GM18868 (cell line): ENCODE measurements around the gene ADCY7.

Experiments used
- ATAC-seq: cut with Tn5 transposase; IDR thresholded peaks from one replicate; pipeline ENCODE4 v1.9.1; 2021; ENCODE audit warnings: mild to moderate bottlenecking, moderate library complexity; ENCODE audit not compliant: unreplicated experiment

Gene ADCY7

DNA sequence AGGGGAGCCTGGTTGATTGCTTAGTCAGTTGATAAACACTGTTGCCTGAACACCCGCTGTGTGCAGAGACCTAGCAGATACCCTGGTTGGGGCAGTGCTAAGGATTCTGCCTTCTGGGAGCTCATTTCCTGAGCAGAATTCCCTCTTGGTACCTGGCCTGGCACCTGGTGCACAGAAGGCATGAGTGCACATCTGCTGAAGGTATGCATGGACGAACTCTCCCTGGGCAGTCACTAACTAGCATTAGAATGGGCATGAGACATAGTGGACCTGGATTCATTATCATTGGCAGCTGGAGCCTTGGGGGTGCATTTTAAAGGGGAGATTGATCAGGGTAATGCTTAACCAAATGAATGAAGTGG is 13.1 kb downstream of the ADCY7 start:
- ATAC-seq, result no peak

DNA sequence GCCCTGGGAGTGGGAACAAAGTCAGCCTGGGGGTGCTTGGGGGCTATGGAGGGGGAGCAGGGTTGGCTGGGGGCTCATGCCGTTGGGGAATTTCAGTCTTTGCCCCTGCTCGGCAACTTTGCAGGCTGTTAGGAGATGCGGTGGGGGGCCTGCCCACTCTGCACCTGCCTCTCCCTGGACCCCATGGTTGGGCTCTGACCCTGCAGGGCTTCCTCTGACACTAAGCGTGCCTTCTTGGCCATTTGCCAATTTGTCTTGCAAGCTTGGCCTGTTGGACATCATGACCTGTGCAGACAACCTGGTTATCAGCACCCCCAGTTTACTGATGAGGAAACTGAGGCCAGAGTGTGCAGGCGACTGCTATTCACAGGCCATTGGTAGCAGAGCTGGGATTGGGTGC is 14.6 kb downstream of the ADCY7 start:
- ATAC-seq, result no peak

DNA sequence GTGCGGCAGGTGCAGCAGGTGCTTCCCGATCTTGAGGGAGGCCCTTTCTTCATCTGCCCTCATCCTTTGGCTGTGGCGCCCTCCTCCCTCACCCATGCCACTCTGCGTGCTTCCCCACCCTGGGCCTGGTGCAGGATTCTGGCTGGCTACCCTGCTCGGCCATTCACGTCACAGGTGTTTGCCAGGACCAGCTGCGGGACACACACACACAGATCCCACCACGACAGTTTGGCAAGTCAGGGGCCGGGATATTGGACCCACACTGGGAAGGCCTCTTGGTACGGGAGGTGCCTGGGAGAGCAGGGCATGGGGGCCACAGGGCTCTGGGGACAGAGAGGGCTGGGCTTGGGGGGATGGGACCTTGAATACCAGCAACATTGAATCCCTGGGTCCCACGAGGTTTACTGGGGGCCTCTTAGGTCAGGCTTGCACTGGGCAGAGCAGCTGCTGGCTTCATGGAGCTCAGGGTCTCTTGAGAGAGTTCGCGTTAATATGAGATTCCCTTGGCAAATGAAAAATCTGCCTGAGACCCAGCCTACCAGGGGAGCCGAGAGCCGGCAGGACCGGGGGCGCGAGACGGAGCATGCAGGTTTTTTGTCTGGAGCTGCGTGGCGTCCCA is 15.1 kb downstream of the ADCY7 start:
- no peak for ATAC-seq

DNA sequence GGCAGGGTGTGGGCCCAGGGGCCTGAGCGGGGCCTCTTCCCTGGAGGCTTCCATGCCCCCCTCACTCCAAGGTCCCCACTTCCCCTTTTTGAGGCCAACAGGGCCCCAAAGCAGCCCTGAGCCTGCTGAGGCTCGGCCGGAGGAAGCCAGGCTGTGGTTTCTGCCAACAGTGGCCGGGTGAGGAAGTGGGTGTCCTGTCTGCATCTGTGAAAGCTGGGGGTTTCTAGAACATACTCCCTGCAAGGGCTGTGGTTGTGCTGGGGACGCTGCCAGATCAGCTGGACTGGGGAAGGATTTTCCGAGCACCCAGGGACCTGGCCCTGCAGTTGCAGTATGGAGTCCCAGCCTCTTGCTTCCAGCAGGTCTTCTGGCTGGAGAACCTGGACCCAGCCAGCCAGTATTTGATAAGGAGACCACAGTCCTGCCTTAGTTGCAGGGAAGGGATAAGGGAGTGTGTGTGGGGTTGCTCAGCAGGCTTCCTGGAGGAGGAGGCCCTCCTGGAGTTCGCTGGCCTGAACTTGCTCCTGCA is 15.7 kb downstream of the ADCY7 start:
- ATAC-seq, result peak; percentile 94

DNA sequence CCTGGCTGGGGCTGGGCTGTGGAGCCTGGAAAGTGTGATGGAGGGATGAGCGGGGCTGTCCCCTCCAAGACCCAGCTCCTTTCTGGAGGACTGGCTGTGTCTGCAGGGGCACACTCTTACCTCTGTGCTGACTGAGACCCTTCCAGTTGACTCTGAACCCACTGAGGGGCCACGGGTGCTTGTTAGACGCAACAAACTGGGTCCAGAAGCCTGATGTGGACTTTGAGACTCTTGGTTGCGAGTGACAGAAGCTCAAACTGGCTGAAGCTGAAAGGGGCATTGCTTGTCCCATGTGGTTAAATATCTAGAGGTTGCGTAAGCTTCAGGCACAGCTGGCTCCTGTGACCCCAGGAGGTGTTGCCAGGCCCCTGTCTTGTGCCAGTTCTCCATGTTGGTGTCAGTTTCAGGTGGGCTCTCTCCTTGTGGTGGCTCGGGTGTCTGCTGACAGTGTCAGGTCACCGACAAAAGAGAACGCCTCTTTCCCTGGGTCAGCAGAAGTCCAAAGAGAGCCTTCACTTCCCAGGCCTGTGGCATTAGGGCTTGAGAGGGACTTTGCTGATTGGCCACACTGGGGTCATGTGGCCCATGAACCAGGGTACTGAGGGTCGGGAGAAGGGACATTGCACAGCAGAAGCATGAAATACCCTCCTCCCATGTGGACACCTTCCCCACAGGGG is 16.7 kb downstream of the ADCY7 start:
- ATAC-seq, result no peak

DNA sequence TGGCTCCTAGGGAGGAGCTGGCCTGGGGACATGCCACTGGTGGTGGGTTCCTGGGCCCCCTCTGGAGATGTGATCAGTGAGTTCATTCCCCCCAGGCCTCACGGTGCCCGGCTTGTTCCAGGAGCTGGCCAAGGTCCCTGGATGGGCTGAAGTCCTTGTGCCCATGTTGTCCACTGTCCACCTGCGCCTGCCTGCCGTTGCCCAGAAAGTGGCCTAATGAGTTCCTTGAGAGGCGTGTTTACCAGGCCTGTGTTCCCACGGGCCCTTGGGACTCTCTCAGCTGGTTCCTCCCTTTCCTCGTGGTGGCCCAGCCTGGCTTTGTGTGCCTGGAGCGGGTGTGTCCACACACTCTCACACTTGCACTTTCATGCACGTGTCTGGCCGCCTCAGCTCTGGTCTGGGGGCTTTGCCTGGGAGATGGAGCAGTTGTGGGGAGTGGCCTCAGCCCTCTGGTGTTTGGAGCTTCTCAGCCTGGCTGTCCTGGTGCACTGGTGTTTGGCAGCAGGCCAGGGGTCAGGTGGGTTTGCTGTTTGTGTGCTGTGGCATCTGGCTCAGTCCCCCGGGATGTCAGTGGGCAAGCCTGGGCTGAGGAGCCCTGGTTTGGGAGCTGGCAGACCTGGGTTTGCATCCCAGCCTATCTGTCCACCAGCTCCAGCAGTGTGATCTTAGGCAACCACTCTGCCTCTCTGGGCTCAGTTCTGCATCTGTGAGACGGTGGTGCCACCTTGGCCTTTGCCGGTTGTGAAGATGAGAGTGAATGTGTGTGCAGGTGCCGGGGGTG is 18.0 kb downstream of the ADCY7 start:
- no peak for ATAC-seq

DNA sequence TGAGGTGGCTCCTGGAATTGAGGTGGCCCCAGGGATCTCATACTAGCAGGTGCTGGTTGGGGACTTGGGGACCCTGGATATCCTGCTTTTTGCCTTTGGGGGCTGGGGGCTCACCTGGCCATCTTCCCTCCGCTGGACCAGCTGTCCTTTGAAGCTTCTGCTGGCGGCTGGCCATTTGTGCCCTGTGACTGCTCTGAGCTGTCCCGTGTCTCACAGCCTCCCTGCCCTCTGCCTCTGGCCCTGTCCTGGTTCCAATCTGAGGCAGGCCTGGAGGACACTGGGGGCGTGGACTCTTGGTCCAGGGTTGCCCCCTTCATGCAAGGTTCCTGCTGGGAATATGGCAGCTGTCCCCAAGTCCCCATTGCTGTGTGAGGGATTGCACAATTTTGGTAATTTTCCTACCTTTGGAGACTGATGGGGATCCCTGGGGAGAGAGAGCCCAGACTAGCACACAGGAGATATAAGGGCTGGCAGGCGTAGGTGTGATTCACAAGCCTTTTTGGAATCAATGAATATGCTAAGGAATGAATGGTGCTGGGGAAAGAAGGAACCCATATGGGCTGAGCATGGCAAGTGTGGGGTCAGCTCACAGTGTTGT is 19.2 kb downstream of the ADCY7 start:
- no peak for ATAC-seq

DNA sequence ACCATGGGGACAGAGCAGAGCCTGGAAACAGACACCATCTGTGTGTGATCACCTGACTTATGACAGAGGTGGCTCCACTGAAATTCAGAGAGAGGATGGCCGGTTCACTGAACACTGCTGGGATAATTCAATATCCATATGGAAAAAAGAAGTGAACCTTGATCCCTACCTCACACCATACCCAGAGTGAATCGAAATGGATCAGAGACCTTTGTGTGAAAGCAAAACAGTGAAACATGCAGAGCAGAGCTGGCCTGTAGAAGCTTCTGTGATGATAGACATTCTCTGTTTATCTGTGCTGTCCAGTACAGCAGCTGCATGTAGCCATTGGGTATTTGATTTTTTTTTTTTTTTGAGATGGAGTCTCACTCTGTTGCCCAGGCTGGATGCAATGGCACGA is 20.3 kb downstream of the ADCY7 start:
- ATAC-seq, result no peak

DNA sequence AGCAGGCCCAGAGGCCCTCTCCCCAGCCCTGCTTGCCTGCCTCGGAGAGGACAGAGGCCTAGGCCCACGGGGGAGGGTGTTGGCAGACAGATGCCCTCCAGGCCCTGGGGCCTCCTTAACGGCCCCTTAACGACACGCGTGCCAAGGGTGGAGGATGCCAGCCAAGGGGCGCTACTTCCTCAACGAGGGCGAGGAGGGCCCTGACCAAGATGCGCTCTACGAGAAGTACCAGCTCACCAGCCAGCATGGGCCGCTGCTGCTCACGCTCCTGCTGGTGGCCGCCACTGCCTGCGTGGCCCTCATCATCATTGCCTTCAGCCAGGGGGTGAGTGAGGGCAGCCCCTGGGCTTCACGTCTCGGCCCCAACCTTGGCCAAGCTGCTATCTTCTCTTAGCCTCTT is 21.7 kb downstream of the ADCY7 start:
- ATAC-seq, result no peak

DNA sequence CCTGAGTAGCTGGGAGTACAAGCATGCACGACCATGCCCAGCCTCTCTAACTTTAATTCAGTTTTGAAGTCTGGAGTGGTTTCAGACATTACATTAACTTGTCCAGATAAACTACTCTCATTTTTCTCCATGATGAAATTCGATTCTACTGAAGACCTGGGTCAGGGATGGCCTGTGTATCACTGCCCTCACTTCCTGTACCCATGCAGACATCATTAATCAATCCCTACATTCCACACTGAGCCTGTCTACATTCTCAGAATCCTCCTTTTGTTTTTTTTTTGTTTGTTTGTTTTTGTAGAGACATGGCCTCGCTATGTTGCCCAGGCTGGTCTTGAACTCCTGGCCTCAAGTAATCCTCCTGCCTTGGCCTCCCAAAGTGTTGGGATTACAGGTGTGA is 22.6 kb downstream of the ADCY7 start:
- ATAC-seq, result no peak

DNA sequence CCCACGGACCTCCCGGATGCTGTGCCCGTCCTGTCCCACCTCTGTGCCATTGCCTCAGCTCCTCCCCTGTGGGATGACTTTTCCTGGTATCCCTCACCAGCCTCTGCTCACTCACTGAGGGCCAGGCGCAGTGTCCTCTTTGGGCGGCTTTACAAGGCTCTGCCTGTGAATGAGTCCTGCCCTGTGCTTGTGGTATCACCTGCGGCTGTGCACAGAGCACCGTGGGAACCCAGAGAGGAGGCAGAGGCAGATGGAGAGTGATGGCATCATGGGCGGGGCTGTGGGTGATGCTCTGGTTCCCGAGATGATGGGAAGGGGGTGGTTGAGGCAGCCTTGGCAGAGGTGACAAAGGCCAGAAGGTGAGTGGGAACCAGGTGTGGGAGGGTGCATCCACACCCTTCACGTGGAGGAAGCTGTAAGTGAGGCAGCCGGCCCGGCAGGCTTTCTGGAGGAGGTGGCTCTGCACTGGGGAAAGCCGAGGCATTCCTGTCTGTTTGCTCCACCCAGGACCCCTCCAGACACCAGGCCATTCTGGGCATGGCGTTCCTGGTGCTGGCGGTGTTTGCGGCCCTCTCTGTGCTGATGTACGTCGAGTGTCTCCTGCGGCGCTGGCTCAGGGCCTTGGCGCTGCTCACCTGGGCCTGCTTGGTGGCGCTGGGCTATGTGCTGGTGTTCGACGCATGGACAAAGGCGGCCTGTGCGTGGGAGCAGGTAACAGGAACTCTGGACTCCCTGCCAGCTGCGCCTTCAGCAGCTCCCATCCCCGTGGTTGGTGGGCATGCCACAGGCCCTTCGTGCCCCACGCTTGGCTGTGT is 23.8 kb downstream of the ADCY7 start:
- ATAC-seq, result no peak

DNA sequence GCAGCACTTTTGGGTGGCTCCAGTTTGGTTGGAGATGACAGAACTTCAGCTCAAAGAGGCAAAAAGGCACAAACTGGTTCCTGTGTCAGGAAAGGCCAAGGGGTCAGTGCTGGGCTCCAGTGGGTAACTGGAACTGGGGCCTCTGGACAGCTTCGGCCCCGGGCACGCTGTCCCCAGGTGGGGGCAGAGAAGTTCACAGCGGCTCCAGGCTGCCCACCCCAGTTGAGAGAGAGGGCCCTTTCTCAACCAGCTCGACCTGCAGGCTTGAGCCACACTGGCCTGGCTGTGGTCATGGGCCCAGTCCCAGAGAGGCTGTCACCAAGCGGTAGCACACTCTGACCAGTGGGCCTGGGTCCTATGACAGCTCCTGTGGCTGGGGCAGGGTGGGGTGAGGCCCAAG is 24.5 kb downstream of the ADCY7 start:
- ATAC-seq, result no peak

DNA sequence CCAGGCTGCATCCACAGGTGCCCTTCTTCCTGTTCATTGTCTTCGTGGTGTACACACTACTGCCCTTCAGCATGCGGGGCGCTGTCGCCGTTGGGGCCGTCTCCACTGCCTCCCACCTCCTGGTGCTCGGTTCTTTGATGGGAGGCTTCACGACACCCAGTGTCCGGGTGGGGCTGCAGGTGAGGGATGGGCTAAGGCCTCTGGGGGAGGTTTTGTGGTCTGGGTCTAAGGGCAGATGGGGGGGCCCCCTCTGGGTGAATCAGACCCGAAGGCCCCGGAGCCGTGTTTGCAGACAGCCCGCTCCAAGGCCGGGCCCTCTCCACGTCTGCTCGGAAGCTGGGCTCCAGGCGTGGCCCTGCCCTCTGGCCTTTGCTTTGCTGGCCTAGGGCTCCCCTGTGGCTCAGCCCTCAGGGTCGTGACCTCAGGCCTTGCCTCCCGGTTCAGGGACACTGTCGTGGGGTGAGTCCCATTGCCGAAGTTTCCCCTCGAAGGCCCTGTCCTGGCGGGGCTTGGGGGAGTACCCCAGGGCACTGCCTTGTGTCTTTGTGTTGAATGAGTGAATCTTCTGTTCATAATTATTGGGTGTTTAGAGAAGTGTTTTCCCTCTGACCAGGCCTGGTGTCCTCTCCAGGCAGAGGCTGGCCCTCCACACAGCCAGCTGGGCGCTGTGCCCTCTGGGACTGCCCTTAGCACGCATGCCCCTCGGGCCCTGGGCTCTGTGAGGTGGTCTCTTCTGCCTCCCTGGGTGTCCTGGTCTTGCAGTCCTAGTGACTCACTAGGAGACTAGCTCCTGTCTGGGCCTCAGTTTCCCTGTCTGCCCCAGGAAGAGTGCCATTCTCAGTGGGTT is 25.6 kb downstream of the ADCY7 start:
- ATAC-seq, result no peak

DNA sequence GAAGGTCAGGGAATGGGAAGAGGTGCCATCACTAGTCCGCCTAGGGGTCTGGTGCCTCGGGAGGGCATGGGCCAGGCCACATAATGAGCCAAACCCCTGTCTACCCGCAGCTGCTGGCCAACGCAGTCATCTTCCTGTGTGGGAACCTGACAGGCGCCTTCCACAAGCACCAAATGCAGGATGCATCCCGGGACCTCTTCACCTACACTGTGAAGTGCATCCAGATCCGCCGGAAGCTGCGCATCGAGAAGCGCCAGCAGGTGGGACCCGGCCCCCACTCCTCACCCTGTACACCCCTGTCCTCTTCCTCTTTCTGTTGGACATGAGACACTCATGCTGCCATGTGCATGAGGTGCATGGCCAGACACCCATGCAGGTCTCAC is 26.2 kb downstream of the ADCY7 start:
- ATAC-seq, result no peak

DNA sequence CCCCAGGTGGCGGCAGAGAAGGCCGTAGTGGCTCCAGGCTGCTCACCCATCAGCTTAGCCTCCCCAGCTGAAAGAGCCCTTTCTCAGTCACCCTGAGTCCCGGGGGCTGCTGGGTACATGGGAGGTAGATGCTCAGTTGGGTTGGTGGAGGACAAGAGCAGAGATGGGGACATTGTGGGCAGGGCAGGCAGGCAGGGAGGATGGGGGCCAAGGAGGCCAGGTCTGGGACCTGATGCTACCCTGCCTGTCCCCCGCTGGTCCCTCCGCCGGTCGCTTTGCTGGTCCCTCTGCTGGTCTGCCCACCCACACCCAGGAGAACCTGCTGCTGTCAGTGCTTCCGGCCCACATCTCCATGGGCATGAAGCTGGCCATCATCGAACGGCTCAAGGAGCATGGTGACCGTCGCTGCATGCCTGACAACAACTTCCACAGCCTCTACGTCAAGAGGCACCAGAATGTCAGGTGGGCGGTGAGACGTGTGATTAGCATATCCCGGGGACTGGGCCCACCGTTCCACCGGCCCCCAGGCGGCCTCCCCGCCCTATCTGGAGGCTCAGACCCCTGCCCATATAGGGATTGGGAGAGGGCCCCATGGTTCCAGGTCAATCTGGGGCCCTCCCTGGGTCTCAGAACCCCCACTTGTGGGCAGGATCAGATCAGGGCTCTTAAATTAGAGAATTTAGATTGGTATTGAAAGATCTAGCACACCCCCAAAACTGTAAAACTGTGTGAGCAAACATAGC is 26.9 kb downstream of the ADCY7 start:
- ATAC-seq, result no peak

DNA sequence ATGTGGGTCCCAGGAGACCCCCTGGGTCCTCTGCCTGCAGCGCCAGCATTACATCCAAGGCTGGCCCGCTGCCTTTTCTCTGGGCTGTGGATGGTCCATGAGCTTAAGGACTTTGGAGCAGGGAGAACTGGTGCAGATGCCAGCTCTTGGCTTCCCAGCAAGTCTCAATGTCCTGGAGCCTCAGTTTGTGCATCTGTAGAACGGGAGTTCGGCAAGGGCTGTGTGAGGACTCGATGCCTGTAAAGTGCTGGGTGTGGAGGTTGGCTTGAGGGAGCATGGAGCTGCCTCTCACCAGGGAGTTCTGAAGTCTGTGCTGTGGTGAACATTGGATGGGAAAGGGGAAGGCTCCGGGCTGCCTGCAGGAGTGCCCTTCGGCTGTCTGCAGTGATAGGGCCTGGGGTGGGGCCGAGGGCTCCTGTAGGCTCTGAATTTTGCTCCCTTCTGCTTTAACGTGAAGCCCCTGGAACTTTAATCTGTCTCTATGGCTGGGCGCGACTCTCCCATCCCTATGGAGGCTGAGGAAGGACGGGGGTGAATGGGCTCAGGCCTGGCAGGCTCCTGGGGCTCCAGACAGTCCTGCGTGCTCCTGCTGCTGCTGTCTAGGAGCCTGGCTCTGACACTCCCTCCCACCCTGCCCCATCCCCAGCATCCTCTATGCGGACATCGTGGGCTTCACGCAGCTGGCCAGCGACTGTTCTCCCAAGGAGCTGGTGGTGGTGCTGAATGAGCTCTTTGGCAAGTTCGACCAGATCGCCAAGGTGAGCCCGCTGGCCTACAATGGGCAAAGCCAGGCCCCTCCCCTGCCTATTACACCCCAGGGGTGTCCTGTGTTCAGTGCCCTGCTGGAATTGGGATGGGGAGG is 27.9 kb downstream of the ADCY7 start:
- no peak for ATAC-seq

DNA sequence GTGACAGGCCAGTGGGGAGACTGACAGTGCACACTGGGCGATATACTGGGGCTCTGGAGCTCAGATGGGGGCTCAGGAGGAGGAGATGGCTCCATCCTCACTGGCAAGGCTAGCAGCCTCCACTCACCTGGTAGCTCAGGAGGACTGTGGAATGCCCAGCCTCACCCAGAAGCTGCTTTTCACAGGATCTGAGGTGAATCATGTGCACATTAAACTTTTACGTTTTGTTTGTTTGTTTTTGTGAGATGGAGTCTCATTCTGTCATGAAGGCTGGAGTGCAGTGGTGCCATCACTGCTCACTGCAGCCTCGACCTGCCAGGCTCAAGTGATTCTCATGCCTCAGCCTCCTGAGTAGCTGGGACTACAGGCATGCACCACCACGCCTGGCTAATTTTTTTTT is 28.6 kb downstream of the ADCY7 start:
- ATAC-seq, result no peak

DNA sequence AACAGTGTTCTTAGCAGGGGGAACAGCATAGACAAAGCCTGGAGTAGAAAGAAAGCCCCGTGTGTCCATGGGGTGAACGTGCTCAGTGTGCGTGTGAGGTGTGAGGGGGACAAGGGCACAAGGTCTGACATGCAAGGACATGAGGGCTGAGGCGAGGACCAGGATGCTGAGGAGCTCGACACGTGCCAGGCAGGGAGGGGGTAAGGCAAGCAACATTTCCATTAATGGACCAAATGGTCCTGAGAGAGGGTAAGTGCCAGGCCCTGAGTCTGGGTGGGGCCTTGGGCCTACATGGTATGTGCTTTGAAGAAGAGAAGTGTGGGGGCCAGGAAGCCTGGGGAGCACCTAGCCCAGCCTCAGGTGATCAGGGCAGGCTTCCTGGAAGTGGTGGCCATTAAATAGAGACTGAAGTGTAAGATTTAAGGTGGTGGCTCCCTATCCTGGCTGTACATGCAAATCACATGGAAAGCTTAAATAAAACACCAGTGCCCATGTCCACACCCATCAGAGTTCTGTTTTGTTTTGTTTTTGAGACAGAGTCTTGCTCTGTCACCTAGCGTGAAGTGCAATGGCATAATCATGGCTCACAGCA is 29.3 kb downstream of the ADCY7 start:
- no peak for ATAC-seq
